Neural progenitor cell (in vitro differentiated cells): ENCODE data around the gene CCDC171. TPM values are rescaled to one million over a fixed set of nuclear protein-coding genes. Genes with fewer than 3 reads are reported as not detected.

Experiments
- DNase-seq: peaks from one replicate; pipeline ENCODE4 v3.0.0-alpha.2; 2016; ENCODE audit warnings: low spot score
- H2AFZ ChIP-seq: fragments of 200-600 bp; sonication (generic); replicated peaks from 2 replicates; pipeline ENCODE4 v1.6.1; 2016; ENCODE audit warnings: antibody characterized with exemption
- H3F3A ChIP-seq: fragments of 200-600 bp; sonication (generic); 2 replicates; pipeline ENCODE4 v1.6.1; 2016; ENCODE audit warnings: antibody characterized with exemption, low read depth
- H3K27ac ChIP-seq: fragments of 200-600 bp; sonication (generic); 2 replicates; pipeline ENCODE4 v1.5.1; 2016; ENCODE audit warnings: mild to moderate bottlenecking
- H3K27me3 ChIP-seq: fragments of 200-600 bp; sonication (generic); 2 replicates; pipeline ENCODE4 v1.6.1; 2016; ENCODE audit warnings: mild to moderate bottlenecking, moderate library complexity
- H3K36me3 ChIP-seq: fragments of 200-600 bp; sonication (generic); 2 replicates; pipeline ENCODE4 v1.5.1; 2016
- H3K4me1 ChIP-seq: fragments of 200-600 bp; sonication (generic); 2 replicates; pipeline ENCODE4 v1.6.1; 2016; ENCODE audit warnings: mixed run types
- H3K4me2 ChIP-seq: fragments of 200-600 bp; sonication (generic); 2 replicates; pipeline ENCODE4 v1.6.1; 2016
- H3K4me3 ChIP-seq: fragments of 200-600 bp; sonication (generic); 2 replicates; pipeline ENCODE4 v1.5.1; 2016
- H3K79me2 ChIP-seq: fragments of 200-600 bp; sonication (generic); 2 replicates; pipeline ENCODE4 v1.6.1; 2016; ENCODE audit warnings: low read depth
- H3K9ac ChIP-seq: fragments of 200-600 bp; sonication (generic); 2 replicates; pipeline ENCODE4 v1.6.1; 2016
- H3K9me3 ChIP-seq: fragments of 200-600 bp; sonication (generic); 2 replicates; pipeline ENCODE4 v1.5.1; 2016; ENCODE audit warnings: low read depth
- H4K20me1 ChIP-seq: fragments of 200-600 bp; sonication (generic); 2 replicates; pipeline ENCODE4 v1.6.1; 2016; ENCODE audit warnings: low read depth
- H3K27ac Mint-ChIP-seq: 3 replicates; pipeline ENCODE4 v1.8.0; 2021; ENCODE audit warnings: mixed read lengths
- H3K27me3 Mint-ChIP-seq: 2 replicates; pipeline ENCODE4 v1.8.0; 2022; ENCODE audit warnings: low read depth, mild to moderate bottlenecking, inconsistent platforms, moderate library complexity, mixed read lengths; ENCODE audit not compliant: insufficient read depth
- H3K36me3 Mint-ChIP-seq: 3 replicates; pipeline ENCODE4 v1.8.0; 2021; ENCODE audit warnings: mixed read lengths
- H3K4me1 Mint-ChIP-seq: 3 replicates; pipeline ENCODE4 v1.8.0; 2021; ENCODE audit warnings: mixed read lengths
- H3K4me3 Mint-ChIP-seq: 3 replicates; pipeline ENCODE4 v1.8.0; 2021; ENCODE audit warnings: mild to moderate bottlenecking, moderate library complexity, mixed read lengths
- H3K9me3 Mint-ChIP-seq: 3 replicates; pipeline ENCODE4 v1.8.0; 2020; ENCODE audit warnings: mixed read lengths
- CTCF ChIP-seq: fragments of 200-600 bp; sonication (generic); IDR thresholded peaks from 2 replicates; pipeline ENCODE4 v1.5.1; 2017; ENCODE audit warnings: antibody characterized with exemption, mild to moderate bottlenecking
- EZH2 ChIP-seq: fragments of 200-600 bp; sonication (generic); IDR thresholded peaks from 2 replicates; pipeline ENCODE4 v1.6.1; 2017; ENCODE audit warnings: antibody characterized with exemption, mild to moderate bottlenecking, moderate library complexity
- EZH2phosphoT487 ChIP-seq: fragments of 200-600 bp; sonication (generic); IDR thresholded peaks from 2 replicates; pipeline ENCODE4 v1.6.1; 2017; ENCODE audit warnings: antibody characterized with exemption
- total RNA-seq: library from RNA; depleted of rRNA; stranded (reverse); fragments of >200 nt; gene quantifications from 2 replicates; pipeline ENCODE4 v1.2.3, GENCODE V29; 2015; ENCODE audit warnings: low replicate concordance

CCDC171 gene
- total RNA-seq, 1 donor from 2014 or later, result 9.3 TPM

GRCh38 chr9:15824310-15824709 is 271.5 kb downstream of the CCDC171 start:
- Histone ChIP-seq H4K20me1 (no peaks in the 10 kb centered on the region), H3K9ac (no peak overlapping the region), H3K4me3 (no peak overlapping the region), H3K4me1 (no peaks in the 10 kb centered on the region), H3F3A (no peaks in the 10 kb centered on the region), H3K27me3 (no peaks in the 10 kb centered on the region), H3K27ac (no peak overlapping the region), H3K36me3 (no peaks in the 10 kb centered on the region), H3K4me2 (no peak overlapping the region), H3K9me3 (no peaks in the 10 kb centered on the region), H3K79me2 (no peaks in the 10 kb centered on the region), H2AFZ (no peak overlapping the region)
- TF ChIP-seq EZH2 (no peak), CTCF (peak; percentile 34), EZH2phosphoT487 (no peak)
- Mint-ChIP-seq H3K27me3 (no peaks in the 10 kb centered on the region), H3K4me1 (no peaks in the 10 kb centered on the region), H3K27ac (no peak overlapping the region), H3K9me3 (peaks cover 1% of the 10 kb centered on the region), H3K36me3 (no peaks in the 10 kb centered on the region), H3K4me3 (no peak overlapping the region)
- peak; percentile 7 for DNase-seq

GRCh38 chr9:15831384-15831783 is 278.5 kb downstream of the CCDC171 start:
- H3F3A ChIP-seq, result no peaks in the 10 kb centered on the region
- DNase-seq, result no peak
- no peaks in the 10 kb centered on the region for H3K27me3 Mint-ChIP-seq
- no peak overlapping the region for H3K4me2 ChIP-seq
- no peaks in the 10 kb centered on the region for H3K36me3 Mint-ChIP-seq
- H3K4me3 ChIP-seq, result no peak overlapping the region
- no peak overlapping the region for H3K27ac ChIP-seq
- H3K4me1 Mint-ChIP-seq, result no peaks in the 10 kb centered on the region
- H3K79me2 ChIP-seq, result no peaks in the 10 kb centered on the region
- no peak overlapping the region for H3K9ac ChIP-seq
- no peak overlapping the region for H3K27ac Mint-ChIP-seq
- no peaks in the 10 kb centered on the region for H3K4me1 ChIP-seq
- TF ChIP-seq EZH2phosphoT487 (no peak), CTCF (no peak)
- no peaks in the 10 kb centered on the region for H3K27me3 ChIP-seq
- H2AFZ ChIP-seq, result no peak overlapping the region
- no peak overlapping the region for H3K4me3 Mint-ChIP-seq
- no peaks in the 10 kb centered on the region for H3K36me3 ChIP-seq
- H3K9me3 ChIP-seq, result no peaks in the 10 kb centered on the region
- no peaks in the 10 kb centered on the region for H4K20me1 ChIP-seq
- no peaks in the 10 kb centered on the region for H3K9me3 Mint-ChIP-seq

DNA sequence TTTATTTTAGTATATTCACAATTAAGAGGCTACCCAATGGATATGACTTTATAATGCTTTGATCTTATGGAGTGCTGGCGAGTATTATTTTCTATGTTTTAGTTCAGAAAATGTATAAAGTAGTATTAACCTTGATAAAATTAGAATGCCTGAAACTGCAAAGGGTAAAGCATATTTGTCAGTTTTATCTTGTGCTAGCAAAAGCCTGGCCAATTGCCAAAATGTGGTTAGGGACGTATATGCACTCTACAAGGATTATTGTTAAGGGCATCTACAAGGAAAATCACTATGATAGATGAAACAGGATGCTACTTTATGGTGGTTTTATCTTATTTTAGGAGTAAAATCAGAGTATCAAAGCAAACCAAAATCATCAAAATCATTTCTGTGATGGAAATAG is 281.7 kb downstream of the CCDC171 start:
- H2AFZ ChIP-seq, result no peak overlapping the region
- H3K27ac Mint-ChIP-seq, result no peak overlapping the region

More for the DNA sequence above, 281.7 kb downstream of the CCDC171 start:
- Histone ChIP-seq H3K4me2 (no peak overlapping the region), H3K4me3 (no peak overlapping the region), H3K9me3 (no peaks in the 10 kb centered on the region), H4K20me1 (no peaks in the 10 kb centered on the region), H3K79me2 (no peaks in the 10 kb centered on the region), H3K36me3 (no peaks in the 10 kb centered on the region), H3K27me3 (no peaks in the 10 kb centered on the region), H3K4me1 (no peaks in the 10 kb centered on the region), H3K27ac (no peak overlapping the region), H3F3A (no peaks in the 10 kb centered on the region), H3K9ac (no peak overlapping the region)
- no peaks in the 10 kb centered on the region for H3K36me3 Mint-ChIP-seq
- no peak for TF ChIP-seq EZH2
- no peak for TF ChIP-seq CTCF
- TF ChIP-seq EZH2phosphoT487, result no peak
- no peak overlapping the region for H3K4me3 Mint-ChIP-seq
- H3K9me3 Mint-ChIP-seq, result no peaks in the 10 kb centered on the region
- H3K27me3 Mint-ChIP-seq, result no peaks in the 10 kb centered on the region
- no peaks in the 10 kb centered on the region for H3K4me1 Mint-ChIP-seq
- DNase-seq, result no peak
